CD4-positive, alpha-beta T cell treated with Interleukin-6 at 100 ng/mL for 8 hours (primary cell): ENCODE measurements around the gene TDRKH.

Source experiments
- DNase-seq: peaks from one replicate; pipeline ENCODE4 v3.0.0-alpha.2; 2020; ENCODE audit warnings: mixed read lengths, low spot score

TDRKH gene, protein sequence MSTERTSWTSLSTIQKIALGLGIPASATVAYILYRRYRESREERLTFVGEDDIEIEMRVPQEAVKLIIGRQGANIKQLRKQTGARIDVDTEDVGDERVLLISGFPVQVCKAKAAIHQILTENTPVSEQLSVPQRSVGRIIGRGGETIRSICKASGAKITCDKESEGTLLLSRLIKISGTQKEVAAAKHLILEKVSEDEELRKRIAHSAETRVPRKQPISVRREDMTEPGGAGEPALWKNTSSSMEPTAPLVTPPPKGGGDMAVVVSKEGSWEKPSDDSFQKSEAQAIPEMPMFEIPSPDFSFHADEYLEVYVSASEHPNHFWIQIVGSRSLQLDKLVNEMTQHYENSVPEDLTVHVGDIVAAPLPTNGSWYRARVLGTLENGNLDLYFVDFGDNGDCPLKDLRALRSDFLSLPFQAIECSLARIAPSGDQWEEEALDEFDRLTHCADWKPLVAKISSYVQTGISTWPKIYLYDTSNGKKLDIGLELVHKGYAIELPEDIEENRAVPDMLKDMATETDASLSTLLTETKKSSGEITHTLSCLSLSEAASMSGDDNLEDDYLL

DNA sequence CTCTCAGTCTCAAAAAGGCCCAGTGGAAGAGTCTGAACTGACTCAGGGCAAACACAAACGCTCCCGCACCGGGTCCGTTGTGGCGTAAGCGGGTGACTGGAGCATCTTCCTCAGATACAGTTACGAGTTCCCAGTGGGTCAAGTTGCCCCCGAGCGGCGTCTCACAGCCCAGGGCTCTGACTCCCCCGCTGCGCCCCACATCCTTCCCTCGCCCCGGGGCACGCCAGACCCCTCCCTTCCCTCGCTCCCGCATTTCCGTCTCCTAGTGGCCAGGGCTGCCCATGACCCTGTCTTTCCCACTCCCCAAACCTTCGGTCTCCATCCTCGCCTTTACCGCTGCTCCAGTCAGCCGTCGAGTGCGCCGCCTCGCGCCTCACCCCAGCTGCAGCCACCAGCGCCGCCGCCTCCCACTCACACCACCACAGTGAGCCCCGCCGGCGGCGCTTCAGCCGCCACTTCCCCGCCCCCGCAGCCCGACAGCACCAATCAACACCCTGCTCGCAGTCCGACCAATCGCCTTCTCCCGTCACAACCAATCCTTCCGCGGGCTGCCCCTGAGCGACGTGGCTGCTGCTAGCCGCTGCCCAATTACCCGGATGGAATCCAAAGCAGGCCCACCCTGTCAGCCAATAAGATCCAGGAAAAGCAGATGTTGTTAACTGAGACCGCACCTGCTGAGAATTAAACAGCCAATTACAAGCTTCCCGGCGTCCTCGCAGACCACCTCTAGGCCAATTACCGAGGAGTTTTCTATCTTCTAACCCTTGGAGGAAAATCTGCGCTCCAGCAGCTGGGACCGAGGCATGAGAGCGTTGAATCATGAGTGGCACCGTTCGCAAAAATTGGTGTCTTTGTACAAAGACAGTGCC lies at the start of gene TDRKH:
Gene TDRKH (minus strand): TSS at position 430 of the 869 bp plus-strand sequence. CDS start 7,478 bp downstream, outside the sequence.
- DNase-seq: peak; percentile 99

DNA sequence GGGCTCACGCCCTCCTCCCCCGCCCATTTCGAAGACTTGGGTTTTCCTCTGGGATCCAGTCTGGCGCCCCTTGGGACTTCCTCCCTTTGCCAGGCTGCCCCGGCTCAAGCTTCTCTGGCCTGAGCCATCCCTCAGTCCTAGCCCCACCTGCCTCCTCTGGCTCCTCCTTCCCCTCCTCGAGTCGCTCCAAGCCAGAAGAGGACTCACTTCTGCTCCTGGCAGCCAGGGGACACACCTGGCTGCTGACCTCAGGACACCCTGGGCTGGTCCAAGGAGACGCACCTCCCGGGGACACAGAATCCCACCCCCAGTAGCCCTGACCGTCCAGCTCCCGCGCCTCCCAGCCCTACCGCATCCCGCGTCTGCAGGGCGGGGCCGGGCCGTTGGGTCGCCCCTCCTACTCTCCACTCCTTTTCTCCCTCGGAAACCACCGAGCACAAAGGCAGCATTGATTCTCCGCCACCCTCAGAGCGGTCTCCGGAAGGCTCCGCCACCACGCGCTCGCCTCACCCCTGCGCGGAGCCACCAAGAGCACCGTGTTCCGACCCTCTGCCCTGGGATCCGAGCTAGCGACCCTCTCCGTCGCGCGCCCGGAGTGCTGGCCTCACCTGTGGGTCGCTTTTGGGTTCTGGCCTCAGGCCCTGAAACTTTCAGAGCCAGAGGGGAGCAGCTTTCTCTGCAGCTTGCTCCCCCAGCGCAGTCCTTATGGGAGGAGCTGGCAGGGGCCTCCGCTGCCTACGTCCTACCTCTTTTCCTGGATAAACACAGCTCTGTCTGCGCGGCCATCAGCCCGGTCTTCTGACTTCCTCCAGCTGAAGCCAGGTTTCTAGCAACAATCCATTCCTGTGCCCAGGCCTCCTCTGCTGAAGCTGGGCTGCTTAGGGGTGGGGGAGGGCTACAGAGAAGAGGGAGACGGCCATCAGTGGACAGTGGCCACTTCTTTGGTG lies 49.4 kb upstream of the TDRKH start, which contains the start of gene C2CD4D:
Gene C2CD4D (minus strand): TSS at position 364 of the 947 bp plus-strand sequence. CDS start 831 bp downstream, outside the sequence.
- peak; percentile 71 for DNase-seq

DNA sequence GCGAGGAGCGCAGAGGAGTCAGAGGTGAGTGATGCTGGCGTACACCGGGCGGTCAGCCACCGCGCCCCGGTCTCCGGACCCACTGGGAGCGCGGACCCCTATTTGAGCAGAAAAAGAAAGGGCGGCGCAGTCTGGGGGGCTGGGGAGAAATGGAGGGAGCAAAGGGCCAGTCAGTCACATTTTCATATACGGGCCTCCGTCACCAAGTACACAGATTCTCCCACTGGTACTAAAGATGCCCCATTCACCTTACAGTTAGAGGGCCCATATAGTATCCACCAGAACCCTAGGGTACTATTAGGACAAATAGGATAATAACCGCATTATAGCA lies 48.7 kb upstream of the TDRKH start:
- no peak for DNase-seq

DNA sequence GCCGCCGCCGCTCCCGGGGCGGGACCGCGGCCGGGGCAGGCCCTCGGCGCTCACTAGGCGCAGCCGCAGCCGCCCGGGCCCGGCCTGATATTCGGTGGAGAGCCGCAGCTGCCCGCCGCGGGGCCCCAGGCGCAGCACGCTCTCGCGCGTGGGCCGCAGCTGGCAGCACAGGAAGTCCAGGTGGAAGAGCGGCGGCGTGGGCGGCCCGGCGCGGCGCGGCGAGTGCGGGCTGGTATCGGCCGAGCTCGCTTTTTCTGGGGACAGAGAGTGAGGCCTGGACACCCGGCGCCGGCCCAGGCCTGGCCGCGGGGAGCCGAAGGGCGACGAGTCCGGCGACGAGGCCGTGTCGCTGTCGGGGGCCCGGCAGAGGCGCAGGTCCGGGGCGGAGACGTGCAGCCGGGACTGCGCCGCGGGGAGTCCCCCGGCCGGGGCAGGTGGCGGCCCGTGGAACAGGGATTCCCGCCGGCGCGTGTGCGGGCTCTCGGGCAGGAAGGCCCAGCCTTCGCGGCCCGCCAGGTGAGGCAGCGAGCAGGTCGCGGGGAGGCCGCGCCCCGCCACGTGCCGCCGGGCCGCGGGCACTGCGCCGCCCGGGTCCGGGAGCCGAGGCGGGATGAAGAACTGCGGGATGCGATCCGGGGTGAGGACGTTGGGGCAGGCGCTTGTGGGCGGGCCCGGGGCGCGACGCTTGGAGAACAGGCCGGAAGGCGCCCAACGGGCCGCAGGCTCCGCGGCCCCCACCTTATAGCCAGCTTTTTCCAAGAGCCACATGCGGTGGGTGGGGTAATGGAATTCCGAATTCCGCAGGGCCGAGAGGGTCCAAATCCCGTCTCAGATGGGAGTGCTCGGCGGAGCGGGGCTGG lies 48.2 kb upstream of the TDRKH start:
- no peak for DNase-seq

DNA sequence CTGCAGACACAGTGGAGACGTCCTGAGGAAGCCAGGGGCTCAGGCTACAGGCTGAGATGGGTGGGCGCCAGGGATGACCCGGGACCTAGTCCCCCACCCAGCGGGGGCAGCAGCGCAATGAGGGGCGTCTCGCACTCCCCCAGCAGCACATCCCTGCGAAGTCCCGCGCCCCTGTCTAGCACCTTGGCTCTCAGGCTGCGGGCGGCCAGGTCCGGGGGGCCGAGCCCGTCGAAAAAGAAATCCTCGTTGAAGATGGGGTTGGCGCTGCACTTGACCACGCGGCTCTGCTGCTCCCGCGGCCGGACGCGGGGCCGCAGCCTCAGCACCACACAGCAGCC lies 47.6 kb upstream of the TDRKH start:
- no peak for DNase-seq

DNA sequence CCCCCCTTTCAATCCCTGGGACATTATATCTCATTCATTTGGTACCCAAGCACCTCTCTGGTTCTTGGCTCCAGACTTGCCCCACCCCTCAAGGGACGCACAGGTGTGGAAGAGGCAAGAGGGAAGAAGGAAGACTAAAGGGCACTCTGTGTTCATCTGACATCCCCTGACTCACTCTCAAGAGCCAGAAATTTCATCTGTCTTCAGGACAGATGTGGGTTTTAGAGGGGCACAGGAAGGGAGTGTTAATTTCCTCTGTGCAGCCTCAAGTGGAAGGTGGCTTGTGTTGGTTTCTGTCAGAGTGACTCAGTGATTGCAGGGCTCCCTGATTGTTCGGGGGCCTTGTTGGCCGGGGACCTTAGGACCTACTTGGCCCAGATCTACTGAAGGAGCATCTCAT lies 46.9 kb upstream of the TDRKH start:
- DNase-seq: peak; percentile 45

DNA sequence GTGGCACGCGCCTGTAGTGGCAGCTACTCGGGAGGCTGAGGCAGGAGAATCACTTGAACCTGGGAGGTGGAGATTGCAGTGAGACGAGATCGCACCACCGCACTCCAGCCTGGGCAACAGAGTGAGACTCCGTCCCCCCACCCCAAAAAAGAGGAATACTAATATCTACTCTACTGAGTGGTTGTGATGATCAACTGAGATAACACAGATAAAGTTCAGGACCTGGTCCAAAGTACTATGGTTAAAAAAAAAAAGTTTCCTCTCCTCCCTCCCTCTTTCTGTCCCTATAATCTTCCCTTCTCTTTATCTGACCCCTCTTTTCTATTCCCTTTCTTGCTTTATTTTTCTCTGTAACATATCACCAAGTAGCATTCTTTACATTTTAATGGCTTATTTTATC lies 45.3 kb upstream of the TDRKH start:
- no peak for DNase-seq

DNA sequence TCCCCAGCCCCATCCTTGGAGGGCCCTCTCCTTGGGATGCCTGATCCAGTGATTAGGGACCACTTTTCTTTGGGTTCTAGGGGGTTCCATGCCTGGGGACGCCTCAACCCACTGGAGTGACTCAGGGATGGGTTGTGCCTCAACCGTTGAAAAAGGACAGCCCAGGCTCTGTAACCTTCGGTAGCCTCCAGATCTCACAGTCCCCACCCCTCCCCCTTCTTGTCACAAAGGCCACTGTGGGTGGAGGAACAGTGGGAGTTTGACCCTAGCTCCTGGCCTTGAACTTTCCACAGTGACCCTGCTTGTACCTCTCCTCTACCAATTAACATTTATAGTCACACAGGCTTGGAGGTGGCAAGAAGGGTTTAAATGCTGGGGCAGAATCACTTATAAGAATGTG lies 43.9 kb upstream of the TDRKH start:
- no peak for DNase-seq

DNA sequence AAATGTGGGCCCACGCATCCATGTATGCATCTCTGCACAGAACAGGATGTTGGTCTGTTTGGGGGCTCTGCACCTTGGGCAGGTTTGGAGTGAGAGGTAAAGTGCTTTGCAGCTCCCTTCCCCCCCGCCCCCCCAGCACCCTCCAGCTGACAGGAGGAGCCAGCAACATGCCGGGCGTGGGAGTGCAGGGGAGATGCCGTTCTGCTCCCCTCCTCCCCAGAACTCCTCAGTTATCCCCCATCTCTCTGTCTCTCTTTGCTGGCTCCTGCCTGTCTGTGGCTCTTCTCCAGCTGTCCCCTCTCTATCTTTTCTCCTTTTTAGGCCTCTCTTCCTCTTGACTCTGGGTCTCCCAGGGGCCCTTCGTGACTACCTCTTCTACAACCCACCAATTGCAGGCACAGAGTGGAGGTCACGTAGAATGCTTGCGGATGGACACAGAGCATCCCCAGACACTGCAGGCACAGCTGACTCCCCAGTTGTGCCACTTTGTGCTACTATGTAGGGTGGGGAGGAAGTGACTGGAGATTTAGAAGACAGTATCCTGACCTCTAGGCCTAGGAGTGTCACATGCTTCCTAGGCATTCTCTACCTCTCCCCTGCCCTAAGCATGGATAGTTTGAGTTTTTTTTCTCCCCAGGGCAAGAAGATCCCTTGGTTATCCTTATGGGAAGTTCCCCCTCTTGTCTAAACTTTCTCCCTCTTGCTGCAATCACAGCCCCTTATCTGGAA lies 43.0 kb upstream of the TDRKH start:
- DNase-seq: no peak

DNA sequence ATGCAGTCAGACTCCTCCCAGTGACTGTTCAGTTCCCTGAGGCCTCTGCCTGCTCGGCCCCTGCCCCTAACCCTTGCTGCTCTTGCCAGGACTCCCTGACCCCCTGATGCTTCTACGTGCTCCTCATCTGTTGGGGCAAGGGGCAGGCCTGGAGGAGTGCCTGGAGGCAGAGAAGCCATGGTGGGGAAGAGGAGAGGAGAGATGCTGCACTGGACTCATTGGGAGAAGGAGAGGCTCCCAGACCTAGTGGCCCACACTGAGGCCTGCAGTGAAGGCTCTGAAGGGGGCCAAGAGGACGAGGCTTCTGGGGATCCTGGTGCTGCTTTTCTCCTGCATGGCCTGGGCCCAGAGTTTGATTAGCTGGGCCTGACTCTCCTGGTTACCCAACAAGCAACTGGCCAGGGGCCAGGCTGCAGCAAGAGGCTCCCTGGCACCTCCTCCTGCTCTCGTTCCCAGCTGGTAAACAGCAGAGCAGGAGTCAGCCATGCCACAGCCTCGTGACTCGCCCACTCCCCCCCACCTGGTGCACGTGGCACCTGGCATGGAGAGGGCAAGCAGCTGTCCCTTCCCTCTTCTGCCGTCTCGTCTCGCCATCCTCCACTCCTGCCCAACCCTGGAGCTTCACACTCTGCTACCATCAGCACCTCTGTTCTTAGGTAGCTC lies 42.1 kb upstream of the TDRKH start:
- no peak for DNase-seq

DNA sequence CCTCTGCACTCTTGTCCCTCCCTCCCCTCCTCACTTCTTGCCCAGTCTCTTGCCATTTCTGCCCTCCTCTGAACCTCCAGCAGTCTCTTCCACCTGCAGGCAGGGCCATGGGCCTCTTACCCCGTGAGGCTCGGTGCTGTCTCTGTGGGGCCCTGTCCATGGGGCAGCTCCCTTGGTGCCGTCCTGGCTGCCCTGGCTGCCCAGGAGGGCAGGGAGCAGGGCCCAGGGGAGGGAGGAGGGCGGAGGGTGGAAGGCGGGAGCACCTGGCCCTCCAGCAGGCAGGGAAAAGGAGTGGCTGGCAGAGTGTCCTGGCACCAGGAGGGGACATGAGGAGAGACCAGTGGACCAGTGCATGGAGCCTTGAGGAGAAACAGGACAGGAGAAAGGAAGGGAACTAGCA lies 41.3 kb upstream of the TDRKH start, which contains the start of gene RORC:
Gene RORC (minus strand): TSS at position 198 of the 400 bp plus-strand sequence. CDS start 38 bp downstream, at position 160.
- DNase-seq: no peak

DNA sequence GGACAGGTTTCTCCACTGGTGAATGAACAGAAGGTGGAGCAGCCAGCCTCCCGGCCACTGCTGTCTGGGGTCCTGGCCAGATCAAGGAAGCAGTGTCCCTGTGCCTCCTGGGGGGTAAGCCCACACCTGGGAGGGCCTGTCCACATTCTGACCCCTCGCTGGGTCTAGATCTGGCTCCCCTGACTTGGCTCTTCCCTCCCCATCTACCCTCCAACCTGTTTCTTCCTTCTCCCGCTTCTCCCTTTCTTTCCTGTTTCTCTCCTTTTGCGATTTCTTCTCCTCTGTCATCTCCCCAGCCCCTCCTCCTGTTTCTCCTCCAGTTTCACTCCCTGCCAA lies 40.9 kb upstream of the TDRKH start:
- DNase-seq: no peak

DNA sequence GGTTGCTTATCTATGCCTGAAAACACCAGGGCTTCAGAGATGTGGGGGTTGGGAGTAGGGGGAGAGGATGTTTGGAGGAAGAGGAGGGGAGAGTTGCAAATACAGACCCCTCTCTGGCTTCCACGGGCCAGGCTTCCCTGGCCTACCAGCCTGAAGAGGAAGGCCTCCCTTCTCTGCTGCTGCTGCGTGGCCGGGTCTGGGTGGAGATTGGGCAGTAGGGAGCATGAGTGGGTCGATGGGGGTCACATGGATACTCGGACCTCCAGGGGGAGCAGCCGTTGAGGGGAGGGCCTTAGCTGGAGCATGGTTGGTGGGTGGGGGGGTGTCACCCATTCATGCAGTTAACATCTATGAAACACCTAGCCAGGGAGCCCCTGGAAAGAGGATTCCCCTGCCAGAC lies 39.8 kb upstream of the TDRKH start:
- DNase-seq: no peak

DNA sequence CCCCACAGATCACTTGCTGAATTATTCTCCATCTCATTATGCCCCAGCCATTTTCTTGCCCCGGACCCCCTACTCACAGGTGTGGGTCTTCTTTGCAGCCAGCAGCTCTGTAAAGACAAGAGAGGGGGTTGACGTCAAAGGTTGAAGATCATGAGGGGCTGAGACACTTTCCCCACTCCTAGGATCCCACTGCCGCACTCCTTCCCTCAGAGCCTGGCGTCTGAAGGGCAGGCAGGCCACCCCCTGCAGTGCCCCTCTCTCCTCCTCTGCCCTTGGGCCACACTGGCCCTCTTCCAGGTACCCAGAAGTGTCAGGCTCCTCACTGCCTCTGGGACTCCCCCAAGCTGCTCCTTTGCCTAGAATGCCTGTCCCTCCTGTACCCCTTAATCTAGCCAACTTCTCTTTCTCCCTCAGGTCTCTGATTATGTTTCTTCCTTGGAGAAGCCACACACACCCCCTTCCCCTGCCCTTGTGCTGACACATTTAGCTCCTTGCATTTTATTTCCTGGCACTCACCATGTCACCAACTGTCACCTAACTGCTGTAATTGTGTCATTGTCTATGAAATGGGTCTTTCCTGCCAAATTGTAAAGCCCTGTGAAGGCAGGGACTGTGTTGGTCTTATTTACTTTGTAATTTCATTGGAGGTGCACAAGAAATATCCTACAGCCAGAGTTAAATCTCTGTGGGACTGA lies 39.2 kb upstream of the TDRKH start:
- no peak for DNase-seq

DNA sequence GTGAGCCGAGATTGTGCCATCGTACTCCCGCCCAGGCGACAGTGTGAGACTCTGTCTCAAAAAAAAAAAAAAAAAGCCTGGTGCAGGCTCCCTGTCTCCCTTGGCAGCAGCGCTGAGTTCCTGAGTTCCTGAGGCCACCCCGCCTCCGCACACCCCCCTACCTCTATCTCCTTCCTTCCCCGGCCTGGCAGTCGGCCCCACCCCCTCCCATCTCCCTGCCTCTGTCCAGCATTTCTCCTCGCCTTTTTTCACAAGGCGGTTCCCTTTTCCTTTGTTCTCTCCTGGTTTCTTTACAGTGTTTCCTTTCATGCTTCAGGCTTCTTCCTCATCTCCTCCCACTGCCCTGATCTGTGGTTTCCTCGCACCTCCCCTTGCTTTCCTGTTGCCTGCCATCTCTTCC lies 38.6 kb upstream of the TDRKH start:
- DNase-seq: no peak

DNA sequence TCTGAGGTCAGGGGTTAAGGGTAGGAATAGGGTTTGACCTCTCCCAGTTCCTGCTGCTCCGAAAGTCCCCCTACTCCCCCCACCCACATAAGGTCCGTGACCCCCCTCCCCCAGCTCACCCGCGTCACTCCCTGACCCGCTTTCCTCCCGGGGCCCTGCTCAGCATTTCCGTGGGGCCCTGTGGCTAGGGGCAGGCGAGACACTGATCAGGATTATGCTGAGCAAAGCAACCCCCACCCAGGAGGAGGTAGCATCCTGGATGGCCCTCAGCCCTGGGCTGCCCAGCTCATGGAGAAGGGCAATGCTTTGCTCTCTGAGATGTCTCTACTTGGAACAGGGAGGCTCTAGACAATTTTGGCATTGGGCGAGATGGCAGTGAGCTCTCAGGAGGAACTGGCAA lies 37.6 kb upstream of the TDRKH start:
- no peak for DNase-seq

DNA sequence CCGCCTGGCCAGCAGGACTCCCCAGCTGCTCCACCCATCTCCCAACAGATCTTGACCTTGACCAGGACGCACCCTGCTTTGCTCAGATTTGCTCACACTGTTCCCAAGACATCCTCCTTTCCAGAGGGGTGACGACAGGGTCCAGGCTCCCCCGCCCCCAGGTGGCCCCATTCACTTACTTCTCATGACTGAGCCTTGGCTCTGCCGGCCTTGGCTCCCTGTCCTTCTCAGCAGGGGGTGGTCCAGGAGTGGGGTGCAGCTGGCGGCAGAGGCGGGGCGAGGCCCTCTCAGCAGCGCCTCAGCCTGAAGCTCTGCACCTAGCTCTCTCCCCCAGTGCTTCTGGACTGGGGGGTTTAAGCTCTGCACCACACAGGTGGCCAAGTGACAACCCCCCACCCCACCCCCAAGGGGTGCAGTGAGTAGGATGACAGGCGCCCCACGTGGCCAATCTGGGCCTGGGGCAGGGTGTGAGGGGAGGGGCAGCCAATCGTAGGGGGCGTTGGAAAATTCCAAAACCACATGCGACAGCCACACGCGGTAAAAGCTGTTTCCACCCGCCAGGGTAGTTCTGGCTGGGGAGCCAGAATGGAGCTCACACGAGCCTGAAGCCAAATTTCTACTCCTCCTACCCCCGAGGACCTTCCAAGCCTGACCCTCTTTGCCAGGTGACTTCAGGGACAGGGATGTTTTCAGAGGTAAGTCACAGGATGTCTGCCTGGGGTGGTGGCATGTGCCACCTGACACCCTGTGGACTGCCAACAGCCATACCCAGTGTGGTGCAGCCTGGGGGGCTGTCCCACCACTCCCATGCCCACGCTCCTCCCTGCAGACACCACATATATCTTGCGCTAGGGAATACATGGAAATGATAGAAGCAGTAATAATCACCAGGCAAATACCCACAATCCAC lies 35.7 kb upstream of the TDRKH start:
- no peak for DNase-seq

DNA sequence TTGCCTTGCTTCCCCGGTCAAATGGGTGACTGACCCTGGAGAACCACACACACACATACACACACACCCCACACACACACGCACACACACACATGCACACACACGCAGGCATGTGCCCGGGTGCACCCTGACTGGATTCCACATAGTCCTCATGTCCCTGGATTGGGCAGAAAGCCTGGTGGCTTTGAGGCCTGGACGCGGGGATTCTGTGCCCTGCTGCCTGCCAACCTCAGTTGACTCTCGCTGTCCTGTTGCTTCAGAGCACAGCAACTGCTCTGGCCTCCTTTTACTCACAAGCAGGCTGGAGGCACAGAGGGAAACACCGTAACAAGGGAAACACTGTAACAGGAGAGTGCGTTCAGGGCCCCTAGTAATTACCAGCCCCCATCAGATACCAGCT lies 34.9 kb upstream of the TDRKH start:
- no peak for DNase-seq
